Prostate gland (tissue), 1 donor: ENCODE results near the gene SDR9C7.

Experiments used
- POLR2A ChIP-seq: fragments of 450-650 bp; IDR thresholded peaks from one replicate; pipeline ENCODE4 v1.6.1; 2016; ENCODE audit warnings: antibody characterized with exemption, mild to moderate bottlenecking
- POLR2AphosphoS5 ChIP-seq: sonication (generic); formaldehyde crosslinking; IDR thresholded peaks from one replicate; pipeline ENCODE4 v1.6.1; 2017; ENCODE audit warnings: antibody characterized with exemption

DNA sequence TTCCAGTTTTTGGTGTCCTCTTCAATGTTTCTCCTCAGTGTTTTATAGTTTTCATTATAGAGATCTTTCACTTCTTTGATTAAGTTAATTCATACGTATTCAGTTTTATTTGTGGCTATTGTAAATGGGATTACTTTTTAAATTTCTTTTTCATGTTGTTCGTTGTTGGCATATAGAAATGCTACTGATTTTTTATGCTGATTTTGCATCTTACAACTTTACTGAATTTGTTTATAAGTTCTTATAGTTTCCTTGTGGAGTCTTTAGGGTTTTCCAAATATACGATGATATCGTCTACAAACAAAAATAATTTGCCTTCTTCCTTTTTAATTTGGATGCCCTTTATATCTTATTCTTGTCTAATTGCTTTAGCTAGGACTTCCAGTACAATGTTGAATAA, 9.7 kb upstream of the SDR9C7 start:
- no peak for TF ChIP-seq POLR2A
- no peak for TF ChIP-seq POLR2AphosphoS5
